ENCODE results near the gene MANF.

GRCh38 chr3:51434746-51435327 lies 49.7 kb downstream of the MANF start:
- peak; percentile 47 for TF ChIP-seq CTCF (conservative IDR thresholded peaks at IDR 0.05; ENCODE audit: low read depth, low read length)
- no peak for TF ChIP-seq RAD21 (IDR thresholded peaks at IDR 0.05; ENCODE audit: low read length)
- TF ChIP-seq POLR2A (IDR thresholded peaks at IDR 0.05; ENCODE audit: low read depth, low read length) = no peak

All from IMR-90 (cell line).